ENCODE measurements around the gene TTLL8. TPM values are rescaled to one million over a fixed set of nuclear protein-coding genes. Genes with fewer than 3 reads are reported as not detected.

The TTLL8 gene
- total RNA-seq, 1 experiment from 2014 or later = not detected

DNA sequence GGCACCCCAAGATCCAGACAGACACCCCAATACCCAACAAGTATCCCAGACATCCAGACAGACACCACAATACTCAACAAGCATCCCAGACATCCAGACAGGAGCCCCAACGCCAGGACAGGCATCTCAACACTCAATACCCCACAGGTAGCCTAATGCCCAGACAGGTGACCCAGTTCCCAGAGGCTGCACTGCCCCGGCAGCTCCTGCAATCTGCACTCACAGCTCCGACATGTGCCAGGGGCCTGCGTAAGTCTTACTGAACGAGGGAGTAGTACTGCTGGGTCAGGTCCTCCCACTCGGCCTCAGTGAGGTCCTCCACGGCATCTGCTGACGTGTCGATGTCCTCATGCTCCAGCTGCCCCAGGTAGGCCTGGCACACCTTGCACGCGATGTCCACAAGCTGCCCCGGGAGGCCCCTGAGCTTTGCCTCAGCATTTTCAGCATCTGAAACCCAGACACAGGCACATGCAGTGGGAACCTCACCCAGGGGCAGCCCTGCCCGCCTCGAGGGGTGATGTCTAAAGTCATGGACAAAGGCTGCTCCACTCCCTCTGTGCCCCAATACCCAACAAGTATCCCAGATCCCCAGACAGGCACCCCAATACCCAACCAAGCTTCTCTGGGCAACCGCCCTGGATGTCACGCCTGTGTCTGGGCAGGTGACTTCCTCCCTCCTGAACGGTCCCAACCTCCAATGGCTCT, 16.6 kb downstream of the TTLL8 start (continued):
- TF ChIP-seq ZNF232 (CRISPR knock-in tag; IDR thresholded peaks at IDR 0.05) = no peak

DNA sequence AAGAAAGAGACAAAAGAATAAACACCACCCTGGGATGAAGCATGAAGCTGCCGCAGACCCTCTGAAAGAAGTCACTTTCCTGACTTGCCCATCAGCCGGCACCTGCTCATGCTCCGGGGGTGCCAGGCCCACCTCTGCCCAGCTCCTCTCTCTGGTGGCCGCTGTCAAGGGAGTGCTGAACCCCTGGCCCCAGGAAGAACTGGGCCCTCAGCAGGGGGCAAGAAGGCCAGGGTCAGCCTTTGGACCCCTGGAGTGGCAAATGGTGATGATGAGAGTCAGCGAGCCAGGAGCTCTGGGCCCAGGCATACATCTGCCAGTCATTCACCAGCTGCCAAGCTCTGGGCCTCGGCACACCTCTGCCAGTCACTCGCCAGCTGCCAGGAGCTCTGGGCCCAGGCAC, 17.4 kb downstream of the TTLL8 start:
- Mint-ChIP-seq H3K27me3 (ENCODE audit: low read depth) (no peaks in the 10 kb centered on the region), H3K9me3 (peaks cover 14% of the 10 kb centered on the region), H3K4me3 (no peak overlapping the region), H3K36me3 (no peaks in the 10 kb centered on the region), H3K4me1 (no peaks in the 10 kb centered on the region), H3K27ac (no peak overlapping the region)
- ChIA-PET POLR2A (no interaction called here), CTCF (interaction anchor here (0.6 to 1.1 kb wide), 2 partner anchors 10 to 19 kb away, joined by 3 to 4 read pairs; no protein-coding TSS in a partner anchor)
- no peak for ATAC-seq
- TF ChIP-seq JUN (CRISPR knock-in tag; IDR thresholded peaks at IDR 0.05) (no peak), GRHL2 (CRISPR knock-in tag; IDR thresholded peaks at IDR 0.05; ENCODE audit: insufficient replicate concordance, severe bottlenecking) (no peak), ETV6 (CRISPR knock-in tag; IDR thresholded peaks at IDR 0.05) (no peak), OVOL2 (CRISPR knock-in tag; IDR thresholded peaks at IDR 0.05; ENCODE audit: borderline replicate concordance) (no peak), ZNF219 (CRISPR knock-in tag; IDR thresholded peaks at IDR 0.05; ENCODE audit: borderline replicate concordance) (no peak), TCF7 (CRISPR knock-in tag; IDR thresholded peaks at IDR 0.05; ENCODE audit: low read depth) (no peak)
- TF ChIP-seq, protein P1, sequence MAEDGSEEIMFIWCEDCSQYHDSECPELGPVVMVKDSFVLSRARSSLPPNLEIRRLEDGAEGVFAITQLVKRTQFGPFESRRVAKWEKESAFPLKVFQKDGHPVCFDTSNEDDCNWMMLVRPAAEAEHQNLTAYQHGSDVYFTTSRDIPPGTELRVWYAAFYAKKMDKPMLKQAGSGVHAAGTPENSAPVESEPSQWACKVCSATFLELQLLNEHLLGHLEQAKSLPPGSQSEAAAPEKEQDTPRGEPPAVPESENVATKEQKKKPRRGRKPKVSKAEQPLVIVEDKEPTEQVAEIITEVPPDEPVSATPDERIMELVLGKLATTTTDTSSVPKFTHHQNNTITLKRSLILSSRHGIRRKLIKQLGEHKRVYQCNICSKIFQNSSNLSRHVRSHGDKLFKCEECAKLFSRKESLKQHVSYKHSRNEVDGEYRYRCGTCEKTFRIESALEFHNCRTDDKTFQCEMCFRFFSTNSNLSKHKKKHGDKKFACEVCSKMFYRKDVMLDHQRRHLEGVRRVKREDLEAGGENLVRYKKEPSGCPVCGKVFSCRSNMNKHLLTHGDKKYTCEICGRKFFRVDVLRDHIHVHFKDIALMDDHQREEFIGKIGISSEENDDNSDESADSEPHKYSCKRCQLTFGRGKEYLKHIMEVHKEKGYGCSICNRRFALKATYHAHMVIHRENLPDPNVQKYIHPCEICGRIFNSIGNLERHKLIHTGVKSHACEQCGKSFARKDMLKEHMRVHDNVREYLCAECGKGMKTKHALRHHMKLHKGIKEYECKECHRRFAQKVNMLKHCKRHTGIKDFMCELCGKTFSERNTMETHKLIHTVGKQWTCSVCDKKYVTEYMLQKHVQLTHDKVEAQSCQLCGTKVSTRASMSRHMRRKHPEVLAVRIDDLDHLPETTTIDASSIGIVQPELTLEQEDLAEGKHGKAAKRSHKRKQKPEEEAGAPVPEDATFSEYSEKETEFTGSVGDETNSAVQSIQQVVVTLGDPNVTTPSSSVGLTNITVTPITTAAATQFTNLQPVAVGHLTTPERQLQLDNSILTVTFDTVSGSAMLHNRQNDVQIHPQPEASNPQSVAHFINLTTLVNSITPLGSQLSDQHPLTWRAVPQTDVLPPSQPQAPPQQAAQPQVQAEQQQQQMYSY (CRISPR knock-in tag; IDR thresholded peaks at IDR 0.05) = no peak
- DNase-seq (ENCODE audit: low spot score) = no peak

DNA sequence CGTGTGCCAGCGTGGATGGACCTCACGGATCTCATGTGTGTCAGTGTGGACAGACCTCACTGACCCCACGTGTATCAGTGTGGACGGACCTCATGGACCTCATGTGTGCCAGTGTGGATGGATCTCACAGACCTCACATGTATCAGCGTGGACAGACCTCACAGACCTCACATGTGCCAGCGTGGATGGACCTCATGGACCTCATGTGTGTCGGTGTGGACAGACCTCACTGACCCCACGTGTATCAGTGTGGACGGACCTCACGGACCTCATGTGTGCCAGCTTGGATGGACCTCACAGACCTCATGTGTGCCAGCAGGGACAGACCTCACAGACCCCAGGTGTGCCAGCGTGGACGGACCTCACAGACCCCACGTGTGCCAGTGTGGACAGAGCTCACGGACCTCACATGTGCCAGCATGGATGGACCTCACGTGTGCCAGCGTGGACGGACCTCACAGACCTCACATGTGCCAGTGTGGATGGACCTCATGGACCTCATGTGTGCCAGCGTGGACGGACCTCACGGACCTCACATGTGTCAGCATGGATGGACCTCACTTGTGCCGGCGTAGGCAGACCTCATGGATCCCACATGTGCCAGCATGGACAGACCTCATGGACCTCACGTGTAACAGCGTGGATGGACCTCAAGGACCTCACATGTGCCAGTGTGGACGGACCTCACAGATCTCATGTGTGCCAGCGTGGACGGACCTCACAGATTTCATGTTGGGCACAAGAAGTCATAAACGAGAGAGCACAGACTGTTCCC, 18.2 kb downstream of the TTLL8 start:
- Mint-ChIP-seq H3K4me3 (no peak overlapping the region), H3K36me3 (no peaks in the 10 kb centered on the region), H3K27ac (no peak overlapping the region), H3K27me3 (ENCODE audit: low read depth) (no peaks in the 10 kb centered on the region), H3K4me1 (no peaks in the 10 kb centered on the region), H3K9me3 (peaks cover 14% of the 10 kb centered on the region)
- ChIA-PET CTCF (no interaction called here), POLR2A (no interaction called here)
- TF ChIP-seq, protein P2, sequence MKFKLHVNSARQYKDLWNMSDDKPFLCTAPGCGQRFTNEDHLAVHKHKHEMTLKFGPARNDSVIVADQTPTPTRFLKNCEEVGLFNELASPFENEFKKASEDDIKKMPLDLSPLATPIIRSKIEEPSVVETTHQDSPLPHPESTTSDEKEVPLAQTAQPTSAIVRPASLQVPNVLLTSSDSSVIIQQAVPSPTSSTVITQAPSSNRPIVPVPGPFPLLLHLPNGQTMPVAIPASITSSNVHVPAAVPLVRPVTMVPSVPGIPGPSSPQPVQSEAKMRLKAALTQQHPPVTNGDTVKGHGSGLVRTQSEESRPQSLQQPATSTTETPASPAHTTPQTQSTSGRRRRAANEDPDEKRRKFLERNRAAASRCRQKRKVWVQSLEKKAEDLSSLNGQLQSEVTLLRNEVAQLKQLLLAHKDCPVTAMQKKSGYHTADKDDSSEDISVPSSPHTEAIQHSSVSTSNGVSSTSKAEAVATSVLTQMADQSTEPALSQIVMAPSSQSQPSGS (CRISPR knock-in tag; IDR thresholded peaks at IDR 0.05; ENCODE audit: borderline replicate concordance, low read depth) = no peak
- TF ChIP-seq ZBTB21 (CRISPR knock-in tag; IDR thresholded peaks at IDR 0.05; ENCODE audit: borderline replicate concordance) (no peak), ZNF138 (CRISPR knock-in tag; conservative IDR thresholded peaks at IDR 0.05) (no peak)
- DNase-seq (ENCODE audit: low spot score) (no peak), ATAC-seq (no peak)

DNA sequence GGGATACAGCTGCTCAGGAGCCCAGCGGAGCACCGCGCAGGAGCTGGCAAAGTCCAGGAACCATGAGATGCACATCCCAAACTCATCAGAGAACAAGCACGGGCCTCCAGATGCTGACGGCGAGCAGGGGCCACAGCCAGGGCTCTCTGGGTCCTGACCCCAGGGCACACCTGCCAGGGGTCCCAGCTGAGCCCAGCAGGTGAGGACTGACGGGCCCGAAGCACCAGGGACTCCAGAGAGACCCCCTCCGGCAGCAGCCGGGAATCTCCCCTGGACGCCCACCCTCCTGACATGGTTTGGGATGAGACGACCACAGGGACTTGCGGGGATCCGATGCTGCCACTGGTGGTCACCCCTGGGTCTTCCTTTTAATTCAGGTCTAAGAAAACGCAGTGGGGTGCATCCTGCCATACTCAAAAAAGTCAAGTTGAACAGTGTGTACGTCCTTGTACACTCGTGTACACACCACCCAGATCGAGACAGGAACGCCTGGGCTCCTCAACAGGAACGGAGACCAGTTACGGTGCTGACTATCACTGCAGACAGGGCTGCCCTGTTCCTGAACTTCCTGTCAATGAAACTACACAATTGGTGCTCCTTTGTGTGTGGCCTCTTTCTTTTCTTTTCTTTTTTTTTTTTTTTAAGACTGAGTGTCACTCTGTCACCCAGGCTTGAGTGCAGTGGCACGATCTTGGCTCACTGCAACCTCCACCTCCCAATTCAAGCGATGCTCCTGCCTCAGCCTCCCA, 21.9 kb downstream of the TTLL8 start:
- ChIA-PET CTCF (interaction anchor here (0.6 kb wide), 1 partner anchor 84 kb away, joined by 3 read pairs; no protein-coding TSS in a partner anchor), POLR2A (no interaction called here)
- ATAC-seq (no peak), DNase-seq (ENCODE audit: low spot score) (no peak)
- Mint-ChIP-seq H3K4me1 (no peaks in the 10 kb centered on the region), H3K4me3 (no peak overlapping the region), H3K27me3 (ENCODE audit: low read depth) (peaks cover under 1% of the 10 kb centered on the region; the same call in 1 of the 2 replicates), H3K36me3 (no peaks in the 10 kb centered on the region), H3K27ac (no peak overlapping the region), H3K9me3 (peaks cover 14% of the 10 kb centered on the region)
- no peak for TF ChIP-seq NR1H2 (CRISPR knock-in tag; IDR thresholded peaks at IDR 0.05)
- TF ChIP-seq, protein P3, sequence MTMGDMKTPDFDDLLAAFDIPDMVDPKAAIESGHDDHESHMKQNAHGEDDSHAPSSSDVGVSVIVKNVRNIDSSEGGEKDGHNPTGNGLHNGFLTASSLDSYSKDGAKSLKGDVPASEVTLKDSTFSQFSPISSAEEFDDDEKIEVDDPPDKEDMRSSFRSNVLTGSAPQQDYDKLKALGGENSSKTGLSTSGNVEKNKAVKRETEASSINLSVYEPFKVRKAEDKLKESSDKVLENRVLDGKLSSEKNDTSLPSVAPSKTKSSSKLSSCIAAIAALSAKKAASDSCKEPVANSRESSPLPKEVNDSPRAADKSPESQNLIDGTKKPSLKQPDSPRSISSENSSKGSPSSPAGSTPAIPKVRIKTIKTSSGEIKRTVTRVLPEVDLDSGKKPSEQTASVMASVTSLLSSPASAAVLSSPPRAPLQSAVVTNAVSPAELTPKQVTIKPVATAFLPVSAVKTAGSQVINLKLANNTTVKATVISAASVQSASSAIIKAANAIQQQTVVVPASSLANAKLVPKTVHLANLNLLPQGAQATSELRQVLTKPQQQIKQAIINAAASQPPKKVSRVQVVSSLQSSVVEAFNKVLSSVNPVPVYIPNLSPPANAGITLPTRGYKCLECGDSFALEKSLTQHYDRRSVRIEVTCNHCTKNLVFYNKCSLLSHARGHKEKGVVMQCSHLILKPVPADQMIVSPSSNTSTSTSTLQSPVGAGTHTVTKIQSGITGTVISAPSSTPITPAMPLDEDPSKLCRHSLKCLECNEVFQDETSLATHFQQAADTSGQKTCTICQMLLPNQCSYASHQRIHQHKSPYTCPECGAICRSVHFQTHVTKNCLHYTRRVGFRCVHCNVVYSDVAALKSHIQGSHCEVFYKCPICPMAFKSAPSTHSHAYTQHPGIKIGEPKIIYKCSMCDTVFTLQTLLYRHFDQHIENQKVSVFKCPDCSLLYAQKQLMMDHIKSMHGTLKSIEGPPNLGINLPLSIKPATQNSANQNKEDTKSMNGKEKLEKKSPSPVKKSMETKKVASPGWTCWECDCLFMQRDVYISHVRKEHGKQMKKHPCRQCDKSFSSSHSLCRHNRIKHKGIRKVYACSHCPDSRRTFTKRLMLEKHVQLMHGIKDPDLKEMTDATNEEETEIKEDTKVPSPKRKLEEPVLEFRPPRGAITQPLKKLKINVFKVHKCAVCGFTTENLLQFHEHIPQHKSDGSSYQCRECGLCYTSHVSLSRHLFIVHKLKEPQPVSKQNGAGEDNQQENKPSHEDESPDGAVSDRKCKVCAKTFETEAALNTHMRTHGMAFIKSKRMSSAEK (CRISPR knock-in tag; IDR thresholded peaks at IDR 0.05; ENCODE audit: borderline replicate concordance) = no peak
- TF ChIP-seq, protein P4, sequence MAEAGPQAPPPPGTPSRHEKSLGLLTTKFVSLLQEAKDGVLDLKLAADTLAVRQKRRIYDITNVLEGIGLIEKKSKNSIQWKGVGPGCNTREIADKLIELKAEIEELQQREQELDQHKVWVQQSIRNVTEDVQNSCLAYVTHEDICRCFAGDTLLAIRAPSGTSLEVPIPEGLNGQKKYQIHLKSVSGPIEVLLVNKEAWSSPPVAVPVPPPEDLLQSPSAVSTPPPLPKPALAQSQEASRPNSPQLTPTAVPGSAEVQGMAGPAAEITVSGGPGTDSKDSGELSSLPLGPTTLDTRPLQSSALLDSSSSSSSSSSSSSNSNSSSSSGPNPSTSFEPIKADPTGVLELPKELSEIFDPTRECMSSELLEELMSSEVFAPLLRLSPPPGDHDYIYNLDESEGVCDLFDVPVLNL (CRISPR knock-in tag; IDR thresholded peaks at IDR 0.05; ENCODE audit: borderline replicate concordance, low read depth) = no peak

All from WTC11 (cell line).